ENCODE measurements around the gene SLC9A3.

DNA sequence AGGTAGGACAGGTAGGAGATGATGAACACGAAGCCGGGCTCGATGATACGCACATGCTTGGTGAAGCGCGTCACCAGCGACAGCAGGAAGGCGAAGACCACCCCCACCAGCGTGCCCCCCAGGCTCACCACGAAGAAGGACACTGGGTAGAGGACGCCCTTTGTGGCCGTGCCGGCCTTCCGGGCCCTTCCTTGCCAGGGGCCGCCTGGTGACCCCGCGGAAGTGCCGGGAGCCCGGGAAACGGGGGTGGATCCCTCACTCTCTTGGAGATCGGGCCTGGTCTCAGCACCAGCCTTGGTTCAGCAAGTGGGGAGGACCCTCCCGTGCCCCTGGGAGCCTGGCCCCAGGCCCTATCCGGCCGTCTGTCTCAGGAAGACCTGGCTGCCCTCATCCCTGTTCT, 39.7 kb downstream of the SLC9A3 start:
- TF ChIP-seq EZH2 (IDR thresholded peaks at IDR 0.05; ENCODE audit: insufficient read depth, poor library complexity, severe bottlenecking) (no peak), EZH2phosphoT487 (IDR thresholded peaks at IDR 0.05; ENCODE audit: insufficient read depth, low read depth) (no peak)

Measured in GM23248 (cell line).